Endothelial cell of umbilical vein (primary cell): Measurements from ENCODE around the gene TEX38.
"Not testable (repeated sequence)": the region's sequence is repeated elsewhere in the genome, so short reads cannot be mapped to it uniquely, and the experiment has no call there.

Experiments used
- POLR2AphosphoS5 ChIP-seq: IDR thresholded peaks from 2 replicates; pipeline ENCODE4 v1.6.1; 2012; ENCODE audit warnings: low read depth, mild to moderate bottlenecking, control low read depth, low read length, moderate library complexity; ENCODE audit not compliant: insufficient read depth
- TF ChIP-seq, protein P1 (sequence below), 2 donors: IDR thresholded peaks; 1 replicate in 1 of 2; 2 replicates in 1 of 2; pipeline ENCODE4 v1.5.1; 2011; ENCODE audit warnings: low read length in 2 of 2, mild to moderate bottlenecking in 2 of 2, moderate library complexity in 2 of 2, control low read depth in 1 of 2, inconsistent platforms in 1 of 2, low read depth in 1 of 2; ENCODE audit not compliant: insufficient read depth in 1 of 2; ENCODE audit errors: extremely low read depth in 1 of 2

DNA sequence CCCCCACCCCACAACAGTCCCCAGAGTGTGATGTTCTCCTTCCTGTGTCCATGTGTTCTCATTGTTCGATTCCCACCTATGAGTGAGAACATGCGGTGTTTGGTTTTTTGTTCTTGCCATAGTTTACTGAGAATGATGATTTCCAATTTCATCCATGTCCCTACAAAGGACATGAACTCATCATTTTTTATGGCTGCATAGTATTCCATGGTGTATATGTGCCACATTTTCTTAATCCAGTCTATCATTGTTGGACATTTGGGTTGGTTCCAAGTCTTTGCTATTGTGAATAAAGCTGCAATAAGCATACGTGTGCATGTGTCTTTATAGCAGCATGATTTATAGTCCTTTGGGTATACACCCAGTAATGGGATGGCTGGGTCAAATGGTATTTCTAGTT, 20.5 kb upstream of the TEX38 start:
- TF ChIP-seq POLR2AphosphoS5: not testable (repeated sequence)
- TF ChIP-seq, protein P1, sequence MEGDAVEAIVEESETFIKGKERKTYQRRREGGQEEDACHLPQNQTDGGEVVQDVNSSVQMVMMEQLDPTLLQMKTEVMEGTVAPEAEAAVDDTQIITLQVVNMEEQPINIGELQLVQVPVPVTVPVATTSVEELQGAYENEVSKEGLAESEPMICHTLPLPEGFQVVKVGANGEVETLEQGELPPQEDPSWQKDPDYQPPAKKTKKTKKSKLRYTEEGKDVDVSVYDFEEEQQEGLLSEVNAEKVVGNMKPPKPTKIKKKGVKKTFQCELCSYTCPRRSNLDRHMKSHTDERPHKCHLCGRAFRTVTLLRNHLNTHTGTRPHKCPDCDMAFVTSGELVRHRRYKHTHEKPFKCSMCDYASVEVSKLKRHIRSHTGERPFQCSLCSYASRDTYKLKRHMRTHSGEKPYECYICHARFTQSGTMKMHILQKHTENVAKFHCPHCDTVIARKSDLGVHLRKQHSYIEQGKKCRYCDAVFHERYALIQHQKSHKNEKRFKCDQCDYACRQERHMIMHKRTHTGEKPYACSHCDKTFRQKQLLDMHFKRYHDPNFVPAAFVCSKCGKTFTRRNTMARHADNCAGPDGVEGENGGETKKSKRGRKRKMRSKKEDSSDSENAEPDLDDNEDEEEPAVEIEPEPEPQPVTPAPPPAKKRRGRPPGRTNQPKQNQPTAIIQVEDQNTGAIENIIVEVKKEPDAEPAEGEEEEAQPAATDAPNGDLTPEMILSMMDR (IDR thresholded peaks at IDR 0.05; ENCODE audit: extremely low read depth in 1 of 2, insufficient read depth in 1 of 2, low read depth in 1 of 2, low read length in 2 of 2): not testable (repeated sequence)
